GM23338 (cell line): ENCODE measurements around the gene SPATC1L.
"Not testable (repeated sequence)": the region's sequence is repeated elsewhere in the genome, so short reads cannot be mapped to it uniquely, and the experiment has no call there.

Experiments
- EZH2 ChIP-seq: fragments of 200-600 bp; sonication (generic); IDR thresholded peaks from one replicate; pipeline ENCODE4 v1.8.0; 2017; ENCODE audit warnings: antibody characterized with exemption, mild to moderate bottlenecking, low read depth; ENCODE audit not compliant: unreplicated experiment
- EZH2phosphoT487 ChIP-seq: fragments of 200-600 bp; sonication (generic); IDR thresholded peaks from one replicate; pipeline ENCODE4 v1.8.1; 2018; ENCODE audit warnings: antibody characterized with exemption; ENCODE audit not compliant: unreplicated experiment
- POLR2AphosphoS5 ChIP-seq: IDR thresholded peaks from 2 replicates; pipeline ENCODE4 v1.6.1; 2016; ENCODE audit warnings: antibody characterized with exemption, low read depth
- TF ChIP-seq, protein P1 (sequence below), 2 experiments: fragments of 200-600 bp in 1 of 2; sonication (generic) in 1 of 2; conservative IDR thresholded peaks; 2 replicates each; pipeline versions ENCODE4 v1.5.1 to v1.6.1; 2016 to 2017; ENCODE audit warnings: antibody characterized with exemption in 2 of 2, low read depth in 2 of 2, mild to moderate bottlenecking in 2 of 2, moderate library complexity in 1 of 2
- TF ChIP-seq, protein P2 (sequence below): IDR thresholded peaks from one replicate; pipeline ENCODE4 v1.6.1; 2018; ENCODE audit warnings: antibody characterized with exemption; ENCODE audit not compliant: unreplicated experiment

DNA sequence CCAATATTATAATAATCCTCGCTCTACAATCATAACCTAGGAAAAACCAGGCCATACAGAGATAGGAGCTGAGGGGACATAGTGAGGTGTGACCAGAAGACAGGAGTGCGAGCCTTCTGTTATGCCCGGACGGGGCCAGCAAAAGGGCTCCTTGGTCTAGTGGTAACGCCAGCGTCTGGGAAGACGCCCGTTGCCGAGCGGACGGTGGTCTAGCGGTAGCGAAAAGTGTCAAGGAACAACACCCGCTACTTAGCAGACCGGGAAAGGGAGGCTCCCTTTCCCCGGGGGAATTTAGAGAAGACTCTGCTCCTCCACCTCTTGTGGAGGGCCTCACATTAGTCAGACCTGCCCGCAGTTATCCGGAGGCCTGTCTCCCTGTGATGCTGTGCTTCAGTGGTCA, 39.4 kb upstream of the SPATC1L start:
- TF ChIP-seq, protein P1, sequence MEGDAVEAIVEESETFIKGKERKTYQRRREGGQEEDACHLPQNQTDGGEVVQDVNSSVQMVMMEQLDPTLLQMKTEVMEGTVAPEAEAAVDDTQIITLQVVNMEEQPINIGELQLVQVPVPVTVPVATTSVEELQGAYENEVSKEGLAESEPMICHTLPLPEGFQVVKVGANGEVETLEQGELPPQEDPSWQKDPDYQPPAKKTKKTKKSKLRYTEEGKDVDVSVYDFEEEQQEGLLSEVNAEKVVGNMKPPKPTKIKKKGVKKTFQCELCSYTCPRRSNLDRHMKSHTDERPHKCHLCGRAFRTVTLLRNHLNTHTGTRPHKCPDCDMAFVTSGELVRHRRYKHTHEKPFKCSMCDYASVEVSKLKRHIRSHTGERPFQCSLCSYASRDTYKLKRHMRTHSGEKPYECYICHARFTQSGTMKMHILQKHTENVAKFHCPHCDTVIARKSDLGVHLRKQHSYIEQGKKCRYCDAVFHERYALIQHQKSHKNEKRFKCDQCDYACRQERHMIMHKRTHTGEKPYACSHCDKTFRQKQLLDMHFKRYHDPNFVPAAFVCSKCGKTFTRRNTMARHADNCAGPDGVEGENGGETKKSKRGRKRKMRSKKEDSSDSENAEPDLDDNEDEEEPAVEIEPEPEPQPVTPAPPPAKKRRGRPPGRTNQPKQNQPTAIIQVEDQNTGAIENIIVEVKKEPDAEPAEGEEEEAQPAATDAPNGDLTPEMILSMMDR (conservative IDR thresholded peaks at IDR 0.05; ENCODE audit: low read depth in 2 of 2): not testable (repeated sequence)
- not testable (repeated sequence) for TF ChIP-seq POLR2AphosphoS5, EZH2, EZH2phosphoT487
- TF ChIP-seq, protein P2, sequence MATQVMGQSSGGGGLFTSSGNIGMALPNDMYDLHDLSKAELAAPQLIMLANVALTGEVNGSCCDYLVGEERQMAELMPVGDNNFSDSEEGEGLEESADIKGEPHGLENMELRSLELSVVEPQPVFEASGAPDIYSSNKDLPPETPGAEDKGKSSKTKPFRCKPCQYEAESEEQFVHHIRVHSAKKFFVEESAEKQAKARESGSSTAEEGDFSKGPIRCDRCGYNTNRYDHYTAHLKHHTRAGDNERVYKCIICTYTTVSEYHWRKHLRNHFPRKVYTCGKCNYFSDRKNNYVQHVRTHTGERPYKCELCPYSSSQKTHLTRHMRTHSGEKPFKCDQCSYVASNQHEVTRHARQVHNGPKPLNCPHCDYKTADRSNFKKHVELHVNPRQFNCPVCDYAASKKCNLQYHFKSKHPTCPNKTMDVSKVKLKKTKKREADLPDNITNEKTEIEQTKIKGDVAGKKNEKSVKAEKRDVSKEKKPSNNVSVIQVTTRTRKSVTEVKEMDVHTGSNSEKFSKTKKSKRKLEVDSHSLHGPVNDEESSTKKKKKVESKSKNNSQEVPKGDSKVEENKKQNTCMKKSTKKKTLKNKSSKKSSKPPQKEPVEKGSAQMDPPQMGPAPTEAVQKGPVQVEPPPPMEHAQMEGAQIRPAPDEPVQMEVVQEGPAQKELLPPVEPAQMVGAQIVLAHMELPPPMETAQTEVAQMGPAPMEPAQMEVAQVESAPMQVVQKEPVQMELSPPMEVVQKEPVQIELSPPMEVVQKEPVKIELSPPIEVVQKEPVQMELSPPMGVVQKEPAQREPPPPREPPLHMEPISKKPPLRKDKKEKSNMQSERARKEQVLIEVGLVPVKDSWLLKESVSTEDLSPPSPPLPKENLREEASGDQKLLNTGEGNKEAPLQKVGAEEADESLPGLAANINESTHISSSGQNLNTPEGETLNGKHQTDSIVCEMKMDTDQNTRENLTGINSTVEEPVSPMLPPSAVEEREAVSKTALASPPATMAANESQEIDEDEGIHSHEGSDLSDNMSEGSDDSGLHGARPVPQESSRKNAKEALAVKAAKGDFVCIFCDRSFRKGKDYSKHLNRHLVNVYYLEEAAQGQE: not testable (repeated sequence)
